HCT116 (cell line): ENCODE results near the gene ZNF91.

Experiments used
- CEBPB ChIP-seq: IDR thresholded peaks from 2 replicates; pipeline ENCODE4 v1.6.1; 2012; ENCODE audit warnings: low read depth
- CTCF ChIP-seq, 3 experiments: fragments of 200-600 bp in 1 of 3; sonication (generic) in 1 of 3; IDR thresholded peaks in 2 of 3; conservative IDR thresholded peaks in 1 of 3; 2 replicates each; pipeline ENCODE4 v1.5.1; 2012 to 2017; ENCODE audit warnings: low read depth in 2 of 3, low read length in 2 of 3, antibody characterized with exemption in 1 of 3, borderline replicate concordance in 1 of 3, control low read depth in 1 of 3, mild to moderate bottlenecking in 1 of 3, mixed read lengths in 1 of 3, mixed run types in 1 of 3, moderate library complexity in 1 of 3; ENCODE audit not compliant: insufficient read depth in 1 of 3
- EZH2 ChIP-seq: fragments of 200-600 bp; sonication (generic); IDR thresholded peaks from 2 replicates; pipeline ENCODE4 v1.6.1; 2017; ENCODE audit warnings: antibody characterized with exemption, mixed run types
- POLR2A ChIP-seq: IDR thresholded peaks from 2 replicates; pipeline ENCODE4 v1.7.0; 2011; ENCODE audit warnings: borderline replicate concordance; ENCODE audit not compliant: insufficient read depth, insufficient read length; ENCODE audit errors: extremely low read depth
- POLR2AphosphoS5 ChIP-seq: IDR thresholded peaks from 2 replicates; pipeline ENCODE4 v1.6.1; 2011; ENCODE audit warnings: mild to moderate bottlenecking, low read depth, low read length, moderate library complexity
- ZBTB33 ChIP-seq: IDR thresholded peaks from 2 replicates; pipeline ENCODE4 v1.6.1; 2011; ENCODE audit warnings: mild to moderate bottlenecking, low read length, moderate library complexity; ENCODE audit not compliant: insufficient replicate concordance; ENCODE audit errors: extremely low read depth
- ZFX ChIP-seq: fragments of 450-650 bp; IDR thresholded peaks from 2 replicates; pipeline ENCODE4 v1.6.1; 2017

- TF ChIP-seq CTCF (IDR thresholded peaks at IDR 0.05 in 2 of 3, conservative IDR thresholded peaks at IDR 0.05 in 1 of 3; ENCODE audit: borderline replicate concordance in 1 of 3, insufficient read depth in 1 of 3, low read depth in 2 of 3, low read length in 2 of 3) (no peak), POLR2AphosphoS5 (no peak), EZH2 (no peak), POLR2A (no peak), ZFX (no peak), ZBTB33 (no peak), CEBPB (no peak)
Observed at GRCh38 chr19:23343434-23344010, 51.7 kb downstream of the ZNF91 start.
